NCI-H146 treated with DMSO at 0.1 percent for 48 hours (cell line): ENCODE results near the gene PTP4A1.

ENCODE experiments used
- DNase-seq: peaks from one replicate; lab custom pipeline; 2025; ENCODE audit not compliant: unreplicated experiment; lab: John Stamatoyannopoulos, UW

PTP4A1 gene

GRCh38 chr6:63554782-63555181, 17.5 kb upstream of the PTP4A1 start:
- no peak for DNase-seq

- no peak for DNase-seq
Measured at GRCh38 chr6:63556369-63556768, 15.9 kb upstream of the PTP4A1 start.

DNA sequence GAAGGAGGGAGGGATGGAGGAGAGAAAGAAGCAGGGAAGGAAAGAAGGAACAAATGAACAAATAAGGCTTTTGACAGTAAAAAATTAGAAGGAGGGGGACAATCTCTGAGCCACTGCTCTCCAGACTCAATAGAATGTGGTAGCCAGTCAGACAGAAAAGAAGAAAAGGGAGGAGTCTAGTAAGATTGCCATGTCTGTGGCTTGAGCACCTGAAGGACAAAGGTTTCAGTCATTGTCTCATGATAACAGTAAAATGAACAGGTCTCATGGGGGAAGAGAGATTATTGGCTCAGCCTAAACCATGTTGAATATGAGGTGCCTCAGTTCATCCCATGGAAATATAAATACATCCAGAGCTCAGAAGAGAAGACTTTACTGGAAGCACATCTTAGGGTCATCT, 14.0 kb upstream of the PTP4A1 start:
- DNase-seq: no peak

GRCh38 chr6:63560801-63561287, 11.4 kb upstream of the PTP4A1 start:
- DNase-seq: no peak

- no peak for DNase-seq
Measured at GRCh38 chr6:63561288-63561687, 11.0 kb upstream of the PTP4A1 start.

DNA sequence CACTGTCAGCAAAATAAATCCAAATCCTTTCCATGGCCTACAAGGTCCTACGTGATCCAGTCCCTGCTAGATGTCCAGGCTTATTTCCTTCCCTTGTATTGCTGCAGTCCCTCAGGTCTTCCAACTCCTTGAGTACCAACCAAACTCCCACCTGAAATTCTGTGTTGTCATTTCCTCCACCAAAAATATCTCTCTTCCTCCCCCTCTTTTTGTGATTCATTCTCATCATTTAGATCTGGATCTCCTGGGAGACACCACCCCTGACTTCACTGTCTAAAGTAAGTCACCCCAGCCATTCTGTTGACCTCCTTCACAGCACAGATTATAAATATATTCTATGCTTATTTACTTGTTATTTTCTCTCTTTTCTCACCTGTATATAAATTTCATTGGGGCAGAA, 9.0 kb upstream of the PTP4A1 start:
- no peak for DNase-seq

GRCh38 chr6:63565058-63565726, 7.1 kb upstream of the PTP4A1 start:
- no peak for DNase-seq

DNA sequence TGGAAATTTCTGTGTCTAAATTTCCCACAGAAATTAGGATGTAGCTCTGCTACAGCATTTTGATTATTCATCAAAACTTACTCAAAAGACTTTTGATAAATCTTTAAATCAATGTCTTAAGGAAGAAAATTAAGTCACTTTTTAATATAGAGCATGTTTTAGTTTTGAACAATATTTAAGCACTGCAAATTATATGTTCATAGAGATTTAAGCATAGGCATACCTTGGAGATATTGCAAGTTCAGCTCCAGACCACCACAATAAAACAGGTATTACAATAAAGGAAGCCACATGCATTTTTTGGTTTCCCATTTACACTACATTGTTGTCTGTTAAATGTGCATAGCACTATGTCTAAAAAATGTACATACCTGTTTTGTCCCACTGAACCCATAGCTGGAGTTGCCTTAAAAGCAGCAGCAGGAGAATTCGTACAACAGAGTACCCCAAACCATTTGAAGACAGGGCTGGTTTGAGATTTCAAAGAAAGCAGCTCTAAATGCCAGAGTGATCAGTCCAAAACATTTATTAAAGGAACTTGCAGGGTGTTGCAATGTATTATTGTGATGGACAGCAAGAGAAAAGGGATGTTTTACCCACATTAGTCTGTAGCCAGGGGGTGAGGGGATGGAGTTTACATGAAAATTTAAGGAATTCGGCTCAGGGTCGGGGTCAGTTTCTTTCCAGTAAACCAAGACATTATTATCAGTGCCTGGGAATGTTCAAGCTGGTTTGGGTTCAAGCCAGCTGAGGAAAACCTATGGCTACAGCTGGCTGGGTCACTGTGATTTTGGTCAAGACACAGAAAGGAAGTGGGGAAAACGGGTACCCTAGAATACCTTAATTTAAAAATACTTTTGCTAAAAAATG, 6.3 kb upstream of the PTP4A1 start:
- no peak for DNase-seq

GRCh38 chr6:63567966-63568365, 4.3 kb upstream of the PTP4A1 start:
- DNase-seq: no peak

DNA sequence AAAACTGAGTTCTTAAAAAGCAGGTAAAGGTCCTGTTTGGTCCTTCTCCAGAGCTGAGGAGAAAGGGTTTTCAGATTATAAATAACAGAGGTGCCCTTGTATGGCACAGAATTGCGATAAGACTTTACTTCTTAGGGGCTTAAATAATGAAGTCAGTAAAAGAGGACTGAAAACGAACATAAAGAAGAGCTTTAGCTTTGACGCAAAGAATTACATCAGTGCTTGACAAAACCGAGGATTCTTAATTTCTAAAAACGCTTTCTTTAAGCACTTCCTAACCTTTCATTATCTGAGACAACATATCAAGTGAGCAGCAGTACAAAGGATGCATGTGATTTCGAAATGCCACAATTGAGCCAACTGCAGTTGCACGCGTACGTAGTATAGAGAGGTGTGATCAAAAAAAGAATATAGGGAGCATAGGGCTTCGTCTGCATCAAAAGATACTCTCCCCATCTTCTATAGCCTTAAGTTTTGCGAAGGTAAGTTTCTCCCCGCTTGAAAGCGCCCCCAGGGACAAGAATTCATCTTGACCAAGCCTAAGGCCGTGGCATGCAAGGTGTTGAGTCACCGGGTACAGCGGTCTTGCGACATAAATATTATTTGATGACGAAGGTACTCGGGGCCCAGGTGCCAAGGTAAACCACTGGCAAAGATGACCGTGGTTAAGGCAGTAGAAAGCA, 778 bp upstream of the PTP4A1 start:
- peak; percentile 34 for DNase-seq

- DNase-seq: no peak
Measured at GRCh38 chr6:63572747-63573075, 431 bp downstream of the PTP4A1 start.

DNA sequence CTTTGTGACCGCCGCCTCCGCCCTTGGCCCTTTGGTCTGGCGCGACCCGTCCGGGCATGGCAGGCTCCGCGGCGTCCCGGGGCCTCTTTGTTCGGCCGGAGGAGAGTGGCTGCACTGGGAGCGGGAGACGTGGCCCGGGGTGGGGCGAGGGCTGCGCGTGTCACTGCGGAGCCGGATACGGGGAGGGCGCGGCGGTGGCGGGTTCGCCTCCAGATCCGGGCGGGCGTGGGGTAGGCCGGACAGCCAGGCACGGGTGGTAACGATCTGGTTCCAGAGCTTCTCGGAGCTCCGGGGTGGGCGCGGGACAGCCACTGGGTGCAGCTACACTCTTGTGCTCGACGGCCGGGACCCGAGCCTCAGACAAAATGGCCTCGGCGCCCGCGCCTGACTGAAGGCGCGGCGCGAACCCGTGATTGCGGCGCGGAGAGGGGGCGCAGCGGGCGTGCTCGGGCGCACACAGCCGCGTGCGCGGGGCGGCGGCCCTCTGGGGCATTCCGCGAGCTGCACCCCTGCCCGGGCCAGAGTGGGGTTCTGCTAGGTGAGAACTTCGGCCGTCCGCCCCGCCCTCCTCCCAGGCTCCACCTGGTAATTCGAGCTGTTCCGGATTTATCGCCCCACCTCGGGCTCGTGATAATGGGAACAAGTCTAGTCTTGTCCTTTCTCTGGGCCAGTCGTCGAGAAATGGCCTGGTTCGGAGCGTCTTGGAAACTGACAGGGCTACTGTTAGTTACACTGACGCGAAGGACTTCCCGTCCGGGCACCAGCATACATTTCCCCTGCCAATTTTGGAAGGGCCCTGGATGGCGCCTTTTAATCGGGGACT, 1.0 kb downstream of the PTP4A1 start:
- peak; percentile 67 for DNase-seq

DNA sequence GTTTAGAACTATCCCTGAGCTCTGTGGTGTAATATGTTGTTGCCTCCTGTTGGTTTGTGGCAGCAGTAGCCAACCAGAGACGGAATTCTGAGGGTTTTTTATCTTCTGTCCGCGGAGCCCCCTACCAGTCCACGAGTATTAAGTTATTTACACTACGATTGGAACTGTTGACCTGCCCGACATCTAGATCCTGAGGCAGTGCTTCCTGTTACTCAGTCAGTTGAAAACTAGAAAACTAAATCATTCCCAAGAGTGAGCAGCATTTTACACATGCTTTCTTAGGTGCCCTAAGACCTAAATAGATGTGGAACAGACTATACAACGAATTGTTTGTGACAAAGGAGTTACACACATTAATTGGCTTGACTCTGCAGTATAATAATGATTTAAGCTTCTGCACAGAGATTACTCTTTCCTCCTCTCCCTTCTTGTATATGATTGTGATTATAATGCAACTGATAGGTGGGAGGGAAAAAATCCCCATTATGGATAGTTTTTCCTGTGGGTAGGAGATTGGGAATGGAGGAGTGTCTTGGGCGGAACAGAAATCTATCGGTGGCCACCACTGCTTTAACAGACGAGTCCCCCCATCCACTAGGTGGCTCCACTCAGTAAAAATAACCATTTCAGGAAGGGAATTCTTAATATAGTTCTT, 1.7 kb downstream of the PTP4A1 start:
- peak; percentile 67 for DNase-seq

DNA sequence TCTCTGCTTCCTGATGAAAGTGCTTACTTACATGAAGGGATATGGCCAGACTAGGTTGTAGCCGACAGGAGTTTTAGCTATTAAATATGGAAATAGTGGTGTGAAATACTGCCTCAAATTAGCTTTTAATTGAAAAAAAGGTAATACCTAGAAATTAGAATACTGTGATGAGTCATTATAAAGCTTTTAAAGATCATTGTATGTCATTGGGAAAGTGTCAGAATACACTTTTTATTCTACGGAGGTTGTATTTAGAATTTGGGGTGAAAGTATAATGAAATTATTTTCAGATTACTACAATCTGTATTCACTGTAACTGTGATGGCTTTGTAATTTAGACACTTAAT, 2.2 kb downstream of the PTP4A1 start:
- no peak for DNase-seq

- DNase-seq: no peak
Measured at GRCh38 chr6:63576147-63576772, 4.0 kb downstream of the PTP4A1 start.

- no peak for DNase-seq
Measured at GRCh38 chr6:63576985-63577712, 4.9 kb downstream of the PTP4A1 start.

GRCh38 chr6:63578757-63579156, 6.5 kb downstream of the PTP4A1 start:
- no peak for DNase-seq

DNA sequence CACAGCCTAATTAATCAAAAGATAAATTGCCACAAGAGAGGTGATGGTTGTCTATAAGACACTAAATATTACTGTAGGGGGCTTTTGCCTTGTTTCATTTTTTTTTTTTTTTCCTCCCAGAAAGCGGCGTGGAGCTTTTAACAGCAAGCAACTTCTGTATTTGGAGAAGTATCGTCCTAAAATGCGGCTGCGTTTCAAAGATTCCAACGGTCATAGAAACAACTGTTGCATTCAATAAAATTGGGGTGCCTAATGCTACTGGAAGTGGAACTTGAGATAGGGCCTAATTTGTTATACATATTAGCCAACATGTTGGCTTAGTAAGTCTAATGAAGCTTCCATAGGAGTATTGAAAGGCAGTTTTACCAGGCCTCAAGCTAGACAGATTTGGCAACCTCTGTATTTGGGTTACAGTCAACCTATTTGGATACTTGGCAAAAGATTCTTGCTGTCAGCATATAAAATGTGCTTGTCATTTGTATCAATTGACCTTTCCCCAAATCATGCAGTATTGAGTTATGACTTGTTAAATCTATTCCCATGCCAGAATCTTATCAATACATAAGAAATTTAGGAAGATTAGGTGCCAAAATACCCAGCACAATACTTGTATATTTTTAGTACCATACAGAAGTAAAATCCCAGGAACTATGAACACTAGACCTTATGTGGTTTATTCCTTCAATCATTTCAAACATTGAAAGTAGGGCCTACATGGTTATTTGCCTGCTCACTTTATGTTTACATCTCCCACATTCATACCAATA, 7.8 kb downstream of the PTP4A1 start:
- DNase-seq: no peak

DNA sequence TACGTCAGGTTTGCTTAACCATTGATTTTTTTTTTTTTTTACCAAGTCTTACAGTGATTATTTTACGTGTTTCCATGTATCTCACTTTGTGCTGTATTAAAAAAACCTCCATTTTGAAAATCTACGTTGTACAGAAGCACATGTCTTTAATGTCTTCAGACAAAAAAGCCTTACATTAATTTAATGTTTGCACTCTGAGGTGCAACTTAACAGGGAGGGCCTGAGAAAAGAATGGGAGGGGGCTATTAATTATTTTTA, 8.4 kb downstream of the PTP4A1 start:
- no peak for DNase-seq
